Measurements from ENCODE around the gene ADAM21.
"Not testable (repeated sequence)": the region's sequence is repeated elsewhere in the genome, so short reads cannot be mapped to it uniquely, and the experiment has no call there.

ADAM21 gene

GRCh38 chr14:70477356-70478105 lies 25.6 kb downstream of the ADAM21 start:
- not testable (repeated sequence) for DNase-seq (ENCODE audit: low spot score)

GRCh38 chr14:70489579-70490200 lies 37.7 kb downstream of the ADAM21 start:
- no peak for DNase-seq (ENCODE audit: low spot score)

- DNase-seq (ENCODE audit: low spot score), result no peak
Observed at GRCh38 chr14:70498191-70498590, 46.2 kb downstream of the ADAM21 start.

Data from cerebellar cortex (tissue), 1 donor.